Fibroblast of skin of back (primary cell): ENCODE data around the gene NAT8L.

Source experiments
- DNase-seq: peaks from one replicate; pipeline ENCODE4 v3.0.0-alpha.2; 2013

NAT8L gene

GRCh38 chr4:2046031-2046961 lies 12.8 kb upstream of the NAT8L start:
- no peak for DNase-seq

- no peak for DNase-seq
Measured at GRCh38 chr4:2047031-2047660, 12.0 kb upstream of the NAT8L start.

- no peak for DNase-seq
Measured at GRCh38 chr4:2047781-2048581, 11.1 kb upstream of the NAT8L start.

- DNase-seq: no peak
Measured at GRCh38 chr4:2048831-2049230, 10.3 kb upstream of the NAT8L start.

GRCh38 chr4:2049381-2049780 lies 9.7 kb upstream of the NAT8L start:
- no peak for DNase-seq

- no peak for DNase-seq
Measured at GRCh38 chr4:2049811-2050210, 9.3 kb upstream of the NAT8L start.

- no peak for DNase-seq
Measured at GRCh38 chr4:2051086-2051485, 8.0 kb upstream of the NAT8L start.

- no peak for DNase-seq
Measured at GRCh38 chr4:2054217-2054616, 4.9 kb upstream of the NAT8L start.

GRCh38 chr4:2057382-2058065 lies 1.6 kb upstream of the NAT8L start:
- DNase-seq: no peak

GRCh38 chr4:2058264-2059045 lies 672 bp upstream of the NAT8L start:
- DNase-seq: no peak

GRCh38 chr4:2059726-2060602 lies 837 bp downstream of the NAT8L start:
- no peak for DNase-seq

- no peak for DNase-seq
Measured at GRCh38 chr4:2060611-2061185, 1.6 kb downstream of the NAT8L start.

GRCh38 chr4:2061186-2062131 lies 2.3 kb downstream of the NAT8L start:
- no peak for DNase-seq

- no peak for DNase-seq
Measured at GRCh38 chr4:2062168-2062807, 3.2 kb downstream of the NAT8L start.

- DNase-seq: no peak
Measured at GRCh38 chr4:2062808-2063524, 3.8 kb downstream of the NAT8L start.

- DNase-seq: no peak
Measured at GRCh38 chr4:2063557-2064275, 4.6 kb downstream of the NAT8L start.
